HCT116 (cell line): Measurements from ENCODE around the gene VAMP2.

Experiments used
- CTCF ChIP-seq, 3 experiments: fragments of 200-600 bp in 1 of 3; sonication (generic) in 1 of 3; IDR thresholded peaks in 2 of 3; conservative IDR thresholded peaks in 1 of 3; 2 replicates each; pipeline ENCODE4 v1.5.1; 2012 to 2017; ENCODE audit warnings: low read depth in 2 of 3, low read length in 2 of 3, antibody characterized with exemption in 1 of 3, borderline replicate concordance in 1 of 3, control low read depth in 1 of 3, mild to moderate bottlenecking in 1 of 3, mixed read lengths in 1 of 3, mixed run types in 1 of 3, moderate library complexity in 1 of 3; ENCODE audit not compliant: insufficient read depth in 1 of 3
- EZH2 ChIP-seq: fragments of 200-600 bp; sonication (generic); IDR thresholded peaks from 2 replicates; pipeline ENCODE4 v1.6.1; 2017; ENCODE audit warnings: antibody characterized with exemption, mixed run types
- EZH2phosphoT487 ChIP-seq: fragments of 200-600 bp; IDR thresholded peaks from 2 replicates; pipeline ENCODE4 v1.6.1; 2018; ENCODE audit warnings: antibody characterized with exemption, borderline replicate concordance

- TF ChIP-seq CTCF (IDR thresholded peaks at IDR 0.05 in 2 of 3, conservative IDR thresholded peaks at IDR 0.05 in 1 of 3; ENCODE audit: borderline replicate concordance in 1 of 3, insufficient read depth in 1 of 3, low read depth in 2 of 3, low read length in 2 of 3), result no peak
- no peak for TF ChIP-seq EZH2
- TF ChIP-seq EZH2phosphoT487, result no peak
Observed at GRCh38 chr17:8147141-8147804, 15.5 kb downstream of the VAMP2 start.
